HG03378 (cell line): ENCODE data around the gene CXCL11.
"Not testable (repeated sequence)": the region's sequence is repeated elsewhere in the genome, so short reads cannot be mapped to it uniquely, and the experiment has no call there.

Experiments used
- ATAC-seq: cut with Tn5 transposase; IDR thresholded peaks from one replicate; pipeline ENCODE4 v1.9.1; 2021; ENCODE audit warnings: mild to moderate bottlenecking, moderate library complexity; ENCODE audit not compliant: unreplicated experiment

CXCL11 gene

GRCh38 chr4:76002176-76002575 is 33.7 kb downstream of the CXCL11 start:
- no peak for ATAC-seq

DNA sequence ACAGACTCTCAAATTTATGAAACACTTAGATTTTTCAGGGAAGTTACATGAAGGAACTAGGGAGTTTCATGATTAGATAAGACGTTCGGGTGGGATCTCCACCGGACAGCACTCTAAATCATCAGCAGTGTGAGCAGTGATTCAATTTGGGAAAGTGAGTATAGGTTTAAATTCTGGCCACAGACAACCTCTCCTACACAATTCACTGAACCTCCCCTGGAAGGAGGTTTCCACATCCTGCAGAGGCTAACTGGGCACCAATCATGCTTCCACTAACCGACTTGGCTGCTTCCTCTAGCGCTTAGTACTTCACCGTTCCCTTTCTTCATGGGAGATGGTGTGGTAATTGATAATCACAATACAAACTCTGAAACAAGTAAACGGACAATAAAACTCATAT is 34.2 kb downstream of the CXCL11 start:
- ATAC-seq = no peak

DNA sequence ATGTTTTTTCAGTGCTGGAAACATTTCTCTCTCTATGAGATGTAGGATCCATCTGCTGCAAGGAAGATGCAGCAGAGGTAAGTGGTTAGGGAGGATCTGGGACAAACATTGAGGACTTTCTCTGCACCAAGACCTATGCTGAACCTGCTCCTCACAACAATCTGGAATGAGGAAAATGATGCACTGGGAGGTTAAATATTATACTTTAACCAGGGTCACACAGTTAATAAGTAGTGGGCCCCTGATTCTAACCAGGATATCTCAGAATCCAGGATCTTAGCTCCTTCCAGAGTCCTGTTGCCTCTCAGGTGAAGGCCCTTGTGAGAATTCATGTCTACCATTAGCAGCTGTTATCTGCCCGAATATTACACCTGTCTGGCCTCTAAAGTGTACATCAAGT is 35.6 kb downstream of the CXCL11 start:
- no peak for ATAC-seq

DNA sequence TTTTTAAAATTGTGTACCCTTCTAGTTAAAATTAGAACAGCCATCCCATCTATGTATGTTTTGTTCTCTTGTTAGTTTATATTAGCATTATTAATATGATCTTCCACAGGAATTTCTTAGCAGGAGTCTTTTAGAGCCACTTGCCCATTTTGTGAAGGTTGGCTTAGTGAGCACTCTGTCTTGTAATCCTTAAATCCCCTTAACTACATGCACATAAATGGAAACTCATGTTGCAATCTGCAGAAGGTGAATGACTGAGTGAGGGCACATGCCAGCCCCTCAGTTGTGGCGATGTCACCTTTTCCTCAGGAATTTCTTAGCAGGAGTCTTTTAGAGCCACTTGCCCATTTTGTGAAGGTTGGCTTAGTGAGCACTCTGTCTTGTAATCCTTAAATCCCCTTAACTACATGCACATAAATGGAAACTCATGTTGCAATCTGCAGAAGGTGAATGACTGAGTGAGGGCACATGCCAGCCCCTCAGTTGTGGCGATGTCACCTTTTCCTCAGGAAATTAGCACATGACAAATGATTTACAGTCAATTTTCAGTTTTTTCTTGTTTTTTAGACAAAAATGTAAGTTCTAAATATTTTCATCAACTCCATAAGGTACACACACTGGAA is 37.2 kb downstream of the CXCL11 start:
- ATAC-seq = not testable (repeated sequence)

DNA sequence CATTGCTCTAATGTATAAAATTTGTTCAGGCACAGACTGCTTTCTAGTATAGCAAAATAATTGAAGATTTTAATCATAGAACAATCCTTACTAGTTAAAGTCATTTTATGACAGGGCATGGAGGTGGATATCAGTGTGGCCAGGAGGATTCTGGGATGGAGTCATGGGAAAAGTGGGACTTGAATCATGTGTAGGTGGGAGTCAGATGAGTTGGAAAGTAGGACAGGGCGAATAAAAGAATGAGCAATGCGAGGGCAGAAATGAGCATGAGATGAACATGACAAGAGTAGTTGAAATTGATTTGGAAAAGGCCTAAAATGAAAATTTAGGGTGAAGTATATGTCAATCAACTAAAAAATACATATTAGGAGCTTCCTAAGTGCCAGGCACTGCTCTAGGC is 37.9 kb downstream of the CXCL11 start:
- no peak for ATAC-seq

DNA sequence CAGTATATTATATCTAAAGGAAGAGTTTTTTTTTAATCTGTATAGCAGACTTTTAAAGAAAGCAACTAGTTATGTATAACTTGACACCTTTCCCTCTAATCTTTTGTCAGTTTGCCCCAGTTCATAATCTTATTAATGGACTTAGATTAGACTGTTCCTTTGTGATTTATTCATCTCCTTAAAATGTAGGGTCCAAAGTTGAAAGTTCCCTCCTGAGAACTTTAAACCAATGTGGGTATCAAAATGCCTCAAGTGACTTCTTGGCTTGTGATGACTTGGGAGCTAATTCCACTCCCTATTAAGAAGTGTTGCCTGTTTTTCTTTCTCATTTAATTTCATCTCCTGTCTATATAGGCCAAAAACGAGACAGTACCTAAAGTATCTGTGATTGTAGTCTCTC is 38.8 kb downstream of the CXCL11 start:
- ATAC-seq = no peak

- ATAC-seq = no peak
Observed at GRCh38 chr4:75995727-75996126, 40.1 kb downstream of the CXCL11 start.

GRCh38 chr4:75992462-75992861 is 43.4 kb downstream of the CXCL11 start:
- no peak for ATAC-seq

GRCh38 chr4:75989846-75990528 is 45.9 kb downstream of the CXCL11 start:
- no peak for ATAC-seq

- no peak for ATAC-seq
Observed at GRCh38 chr4:75985116-75985515, 50.8 kb downstream of the CXCL11 start.
